ENCODE results near the gene TSPEAR. TPM values are rescaled to one million over a fixed set of nuclear protein-coding genes. Genes with fewer than 3 reads are reported as not detected.
"Not testable (repeated sequence)": the region's sequence is repeated elsewhere in the genome, so short reads cannot be mapped to it uniquely, and the experiment has no call there.

The TSPEAR gene
- total and polyA plus RNA-seq, 11 donors: 0.01 to 2.6 (median 0.71) TPM; not detected in 2

DNA sequence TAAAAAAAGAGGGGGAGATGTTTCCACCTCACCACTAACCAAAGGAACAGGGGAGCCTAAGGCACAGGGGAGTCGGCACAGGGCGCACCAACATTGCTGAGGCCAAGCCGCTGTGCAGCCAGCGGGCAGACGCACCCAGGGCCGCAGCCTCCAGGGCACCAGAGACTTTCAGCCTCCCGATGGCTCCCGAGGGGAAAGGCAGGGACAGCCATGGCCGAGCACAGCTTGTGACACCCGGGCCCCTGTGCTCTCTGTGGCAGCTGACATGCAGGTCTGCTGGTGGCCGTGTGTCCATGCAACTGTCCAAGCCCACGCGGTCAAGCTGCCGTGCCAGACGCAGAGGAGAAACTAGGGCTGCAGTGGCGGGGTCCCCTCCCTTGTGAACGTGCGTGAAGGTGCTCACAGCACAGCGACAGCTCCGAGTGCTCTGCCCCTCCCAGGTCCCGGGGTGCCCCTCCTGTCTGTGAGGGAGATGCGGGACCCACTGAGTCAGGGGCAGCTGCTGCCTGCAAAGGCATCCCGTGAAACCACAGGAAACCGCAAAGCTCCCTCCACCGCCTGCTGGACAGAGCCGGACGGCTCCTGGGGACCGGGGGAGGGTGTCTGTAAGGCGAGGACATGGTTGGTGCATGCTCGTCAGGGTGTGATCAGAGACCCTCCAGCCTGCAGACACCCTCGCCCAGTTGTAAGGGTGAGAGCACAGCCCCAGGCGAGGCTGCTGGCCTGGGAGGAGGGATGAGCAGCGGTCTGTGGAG is 62.6 kb downstream of the TSPEAR start:
- Histone ChIP-seq H3K4me1 (no peaks in the 10 kb centered on the region), H3K9me3 (peaks cover 0 to 21% (median 10%) of the 10 kb centered on the region in 12 donors), H3K27me3 (peaks cover 0 to 9% (median 0%) of the 10 kb centered on the region in 9 donors), H3K4me3 (no peak overlapping the region), H3K27ac (no peak overlapping the region), H3K36me3 (no peaks in the 10 kb centered on the region)
- ATAC-seq (no peak), DNase-seq (peak in 1 of 5 donors; percentile 46)
- TF ChIP-seq, protein P1, sequence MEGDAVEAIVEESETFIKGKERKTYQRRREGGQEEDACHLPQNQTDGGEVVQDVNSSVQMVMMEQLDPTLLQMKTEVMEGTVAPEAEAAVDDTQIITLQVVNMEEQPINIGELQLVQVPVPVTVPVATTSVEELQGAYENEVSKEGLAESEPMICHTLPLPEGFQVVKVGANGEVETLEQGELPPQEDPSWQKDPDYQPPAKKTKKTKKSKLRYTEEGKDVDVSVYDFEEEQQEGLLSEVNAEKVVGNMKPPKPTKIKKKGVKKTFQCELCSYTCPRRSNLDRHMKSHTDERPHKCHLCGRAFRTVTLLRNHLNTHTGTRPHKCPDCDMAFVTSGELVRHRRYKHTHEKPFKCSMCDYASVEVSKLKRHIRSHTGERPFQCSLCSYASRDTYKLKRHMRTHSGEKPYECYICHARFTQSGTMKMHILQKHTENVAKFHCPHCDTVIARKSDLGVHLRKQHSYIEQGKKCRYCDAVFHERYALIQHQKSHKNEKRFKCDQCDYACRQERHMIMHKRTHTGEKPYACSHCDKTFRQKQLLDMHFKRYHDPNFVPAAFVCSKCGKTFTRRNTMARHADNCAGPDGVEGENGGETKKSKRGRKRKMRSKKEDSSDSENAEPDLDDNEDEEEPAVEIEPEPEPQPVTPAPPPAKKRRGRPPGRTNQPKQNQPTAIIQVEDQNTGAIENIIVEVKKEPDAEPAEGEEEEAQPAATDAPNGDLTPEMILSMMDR (IDR thresholded peaks at IDR 0.05): no peak
- TF ChIP-seq POLR2A (IDR thresholded peaks at IDR 0.05): no peak
- 70 to 83% (median 75%) methylated on average over 26 to 33 of the region's 33 CpGs for WGBS, 4 donors
- intact Hi-C loops (cut with DNase I): no loop called here

DNA sequence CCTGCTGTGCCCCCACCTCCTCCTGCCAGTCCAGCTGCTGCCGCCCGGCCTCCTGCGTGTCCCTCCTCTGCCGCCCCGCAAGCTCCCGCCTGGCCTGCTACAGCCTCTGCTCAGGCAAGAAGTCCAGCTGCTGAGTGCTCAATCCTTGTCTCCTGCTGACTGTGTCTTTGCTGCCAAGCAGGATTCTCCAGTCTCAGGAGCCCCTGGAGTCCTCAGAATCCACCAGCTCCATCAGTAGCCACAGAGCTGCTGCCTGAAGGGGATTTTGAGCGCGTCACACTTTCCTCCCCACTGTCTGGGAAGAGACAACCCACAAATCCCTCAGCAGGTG is 64.2 kb downstream of the TSPEAR start:
- intact Hi-C loops (cut with DNase I): no loop called here
- TF ChIP-seq POLR2A (IDR thresholded peaks at IDR 0.05): no peak
- TF ChIP-seq, protein P1 (IDR thresholded peaks at IDR 0.05): no peak
- H3K27me3 ChIP-seq: peaks cover 0 to 9% (median 0%) of the 10 kb centered on the region in 9 donors

DNA sequence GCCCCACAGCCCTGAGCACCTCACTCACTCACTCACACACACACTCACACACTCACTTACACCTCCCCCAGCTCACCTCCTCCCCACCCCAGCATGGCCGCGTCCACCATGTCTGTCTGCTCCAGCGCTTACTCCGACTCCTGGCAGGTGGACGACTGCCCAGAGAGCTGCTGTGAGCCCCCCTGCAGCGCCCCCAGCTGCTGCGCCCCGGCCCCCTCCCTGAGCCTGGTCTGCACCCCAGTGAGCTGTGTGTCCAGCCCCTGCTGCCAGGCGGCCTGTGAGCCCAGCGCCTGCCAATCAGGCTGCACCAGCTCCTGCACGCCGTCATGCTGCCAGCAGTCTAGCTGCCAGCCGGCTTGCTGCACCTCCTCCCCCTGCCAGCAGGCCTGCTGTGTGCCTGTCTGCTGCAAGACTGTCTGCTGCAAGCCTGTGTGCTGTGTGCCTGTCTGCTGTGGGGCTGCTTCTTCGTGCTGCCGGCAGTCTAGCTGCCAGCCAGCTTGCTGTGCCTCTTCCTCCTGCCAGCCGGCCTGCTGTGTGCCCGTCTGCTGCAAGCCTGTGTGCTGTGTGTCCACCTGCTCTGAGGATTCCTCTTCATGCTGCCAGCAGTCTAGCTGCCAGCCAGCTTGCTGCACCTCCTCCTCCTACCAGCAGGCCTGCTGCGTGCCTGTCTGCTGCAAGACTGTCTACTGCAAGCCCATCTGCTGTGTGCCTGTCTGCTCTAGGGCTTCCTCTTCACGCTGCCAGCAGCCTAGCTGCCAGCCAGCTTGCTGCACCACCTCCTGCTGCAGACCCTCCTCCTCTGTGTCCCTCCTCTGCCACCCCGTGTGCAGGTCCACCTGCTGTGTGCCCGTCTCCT is 64.8 kb downstream of the TSPEAR start, which contains the start of gene KRTAP10-11:
Gene KRTAP10-11, plus strand, starts transcription at position 49 of the 856 bp plus-strand sequence. Its CDS starts 45 bp downstream, at position 94.
- H3K4me1 ChIP-seq; H3K4me3 ChIP-seq; ATAC-seq; H3K27ac ChIP-seq; H3K27me3 ChIP-seq; H3K36me3 ChIP-seq; intact Hi-C loops (cut with DNase I); DNase-seq: not testable (repeated sequence)
- H3K9me3 ChIP-seq: peaks cover 0 to 28% (median 11%) of the 10 kb centered on the region in 12 donors
- 69 to 83% (median 74%) methylated on average over 13 to 21 of the region's 21 CpGs for WGBS, 4 donors

More for the DNA sequence above, 64.2 kb downstream of the TSPEAR start:
- DNase-seq (no peak), ATAC-seq (no peak)
- 54 to 72% (median 61%) methylated on average over 8 of the region's 8 CpGs for WGBS, 4 donors
- H3K36me3 ChIP-seq: no peaks in the 10 kb centered on the region
- no peak overlapping the region for H3K27ac ChIP-seq
- H3K9me3 ChIP-seq: peaks cover 0 to 26% (median 11%) of the 10 kb centered on the region in 12 donors
- H3K4me3 ChIP-seq: no peak overlapping the region
- no peaks in the 10 kb centered on the region for H3K4me1 ChIP-seq

DNA sequence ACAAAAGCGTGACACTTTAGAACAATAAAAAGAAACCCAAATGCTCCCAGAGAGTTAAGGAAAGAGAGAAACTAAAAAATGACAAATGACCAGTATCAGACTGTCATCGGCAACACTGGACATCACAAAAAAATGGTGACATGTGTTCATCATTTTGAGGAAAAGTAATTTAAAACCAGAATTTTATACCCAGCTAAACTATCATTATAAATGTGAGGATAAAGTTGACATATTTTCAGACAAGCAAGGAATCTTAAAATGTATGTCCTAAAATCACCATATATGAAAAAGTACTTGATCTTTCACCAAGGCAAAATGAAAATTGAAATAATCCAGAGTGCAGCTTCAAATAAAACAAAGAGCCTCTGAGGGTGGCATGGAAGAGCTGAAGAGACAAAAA is 66.5 kb downstream of the TSPEAR start:
- H3K27me3 ChIP-seq: peaks cover 0 to 13% (median 0%) of the 10 kb centered on the region in 9 donors
- DNase-seq (no peak), ATAC-seq (no peak)
- no peaks in the 10 kb centered on the region for H3K4me1 ChIP-seq
- H3K4me3 ChIP-seq: no peak overlapping the region
- TF ChIP-seq POLR2A (IDR thresholded peaks at IDR 0.05): no peak
- TF ChIP-seq, protein P1 (IDR thresholded peaks at IDR 0.05): no peak
- 45 to 94% (median 46%) methylated on average over 2 of the region's 2 CpGs for WGBS, 4 donors
- no peak overlapping the region for H3K27ac ChIP-seq
- no peaks in the 10 kb centered on the region for H3K36me3 ChIP-seq
- peaks cover 0 to 37% (median 13%) of the 10 kb centered on the region in 12 donors for H3K9me3 ChIP-seq
- intact Hi-C loops (cut with DNase I): no loop called here
